Spinal cord (tissue), 10 donors: ENCODE data around the gene NEU4. TPM values are rescaled to one million over a fixed set of nuclear protein-coding genes. Genes with fewer than 3 reads are reported as not detected.

Source experiments
- DNase-seq, 6 donors: peaks; one replicate each; pipeline versions ENCODE4 v3.0.0 to v3.0.0-alpha.2; 2013 to 2015; ENCODE audit warnings: low spot score in 6 of 6, low read depth in 4 of 6
- H3K27ac ChIP-seq: one replicate; pipeline ENCODE4 v1.5.1; 2013; ENCODE audit warnings: low read depth, low read length, control low read depth
- H3K27me3 ChIP-seq: one replicate; pipeline ENCODE4 v1.6.1; 2013; ENCODE audit warnings: low read length; ENCODE audit not compliant: control insufficient read depth, insufficient read depth
- H3K36me3 ChIP-seq: one replicate; pipeline ENCODE4 v1.6.1; 2013; ENCODE audit warnings: low read length; ENCODE audit not compliant: control insufficient read depth, insufficient read depth
- H3K4me1 ChIP-seq: one replicate; pipeline ENCODE4 v1.6.1; 2013; ENCODE audit warnings: low read length; ENCODE audit not compliant: control insufficient read depth, insufficient read depth
- H3K4me3 ChIP-seq: one replicate; pipeline ENCODE4 v1.5.1; 2013; ENCODE audit warnings: low read depth, low read length, control low read depth
- H3K9me3 ChIP-seq: one replicate; pipeline ENCODE4 v1.6.1; 2013; ENCODE audit warnings: low read length; ENCODE audit not compliant: control insufficient read depth, insufficient read depth
- WGBS: methylation state at CpG from one replicate; pipeline ENCODE4 v1.1.5; 2013; ENCODE audit warnings: missing lambda C conversion rate; ENCODE audit not compliant: insufficient coverage; 5-methylcytosine and 5-hydroxymethylcytosine counted together
- polyA plus RNA-seq, 2 donors: library from polyadenylated mRNA; unstranded; fragments of 120-200 nt; gene quantifications; one replicate each; pipeline ENCODE4 v1.2.1, GENCODE V29; 2013; ENCODE audit not compliant: insufficient read length in 2 of 2
- total RNA-seq, 2 donors: library from RNA; depleted of rRNA in 1 of 2; stranded (reverse); fragments of 120-200 nt in 1 of 2; fragments of >200 nt in 1 of 2; gene quantifications; one replicate each; pipeline versions ENCODE4 v1.2.3 to v1.2.4, GENCODE V29; 2013 to 2014
- donor health status: healthy.

The NEU4 gene
- total and polyA plus RNA-seq, 4 donors = 1.2 to 8.3 (median 4.7) TPM

DNA sequence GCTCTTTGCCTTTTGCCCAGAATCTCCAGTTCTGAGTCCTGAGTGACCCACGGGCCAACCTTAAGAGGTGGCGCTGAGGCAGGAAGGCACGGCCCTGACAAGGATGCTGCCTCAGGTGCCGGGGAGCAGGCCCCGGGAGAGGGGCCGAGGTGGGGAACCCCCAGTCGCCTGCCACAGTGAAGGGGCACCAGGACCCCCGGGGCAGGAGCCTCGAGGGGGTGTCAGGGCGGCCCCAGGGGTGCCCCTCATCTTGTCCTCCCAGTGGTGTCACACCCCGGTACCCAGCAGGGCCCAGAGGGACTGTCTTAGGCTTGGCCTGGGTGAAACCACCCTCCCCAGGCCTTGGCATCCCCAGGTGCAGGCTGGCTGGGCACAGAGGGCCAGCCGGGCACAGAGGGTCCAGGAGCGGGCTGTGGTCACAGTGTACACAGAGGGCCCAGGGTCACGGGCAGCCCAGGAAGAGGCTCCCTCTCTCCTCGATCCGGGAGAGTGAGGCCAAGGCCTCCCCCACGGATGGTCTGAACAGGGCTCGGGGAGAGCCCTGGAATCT is 48.7 kb downstream of the NEU4 start:
- peaks cover 6% of the 10 kb centered on the region for H3K36me3 ChIP-seq
- WGBS = 87% methylated on average over 14 of the region's 18 CpGs
- no peak for DNase-seq
- peaks cover 53% of the 10 kb centered on the region for H3K4me1 ChIP-seq
- H3K9me3 ChIP-seq = no peaks in the 10 kb centered on the region
- no peaks in the 10 kb centered on the region for H3K27me3 ChIP-seq
- H3K4me3 ChIP-seq = no peak overlapping the region
- H3K27ac ChIP-seq = no peak overlapping the region

- 78% methylated on average over 18 of the region's 28 CpGs for WGBS
- no peak for DNase-seq
Observed at GRCh38 chr2:241858206-241859016, 49.4 kb downstream of the NEU4 start, which contains the start of gene PDCD1. Gene PDCD1 (minus strand): TSS chr2:241858894. CDS start chr2:241858838, 56 bp downstream.

DNA sequence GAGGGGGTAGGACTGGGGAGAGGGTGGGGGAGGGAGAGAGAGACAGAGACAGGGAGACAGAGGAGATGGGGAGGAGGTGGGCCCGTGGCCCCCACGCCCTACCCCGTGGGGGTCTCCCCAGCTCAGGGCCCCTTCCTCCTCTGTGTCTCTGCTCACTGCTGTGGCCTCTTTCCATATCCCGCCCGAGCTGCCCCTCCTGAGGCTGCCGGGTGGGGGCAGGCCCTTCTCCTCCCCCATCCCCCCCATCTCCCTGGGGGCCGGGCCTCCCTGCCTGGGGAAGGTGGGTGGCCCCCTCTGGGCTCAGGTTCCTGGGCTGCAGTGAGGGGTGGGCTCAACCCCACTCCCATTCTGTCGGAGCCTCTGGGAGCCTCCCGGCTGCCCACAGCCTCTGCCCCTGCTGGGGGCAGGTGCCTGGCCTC is 50.0 kb downstream of the NEU4 start:
- Histone ChIP-seq H3K36me3 (peaks cover 3% of the 10 kb centered on the region), H3K9me3 (no peaks in the 10 kb centered on the region), H3K4me3 (no peak overlapping the region), H3K27me3 (peaks cover 2% of the 10 kb centered on the region), H3K4me1 (peaks cover 55% of the 10 kb centered on the region), H3K27ac (peak overlapping the region; percentile 61)
- WGBS = 46% methylated on average over 8 of the region's 9 CpGs
- DNase-seq = no peak

More at GRCh38 chr2:241858206-241859016, 49.4 kb downstream of the NEU4 start, which contains the start of gene PDCD1:
- Histone ChIP-seq H3K4me3 (no peak within 1 kb of the TSS), H3K9me3 (no peaks in the 10 kb centered on the region), H3K27ac (peak within 1 kb of the TSS; percentile 61), H3K27me3 (peaks cover 2% of the 10 kb centered on the region), H3K36me3 (peaks cover 6% of the 10 kb centered on the region), H3K4me1 (peaks cover 58% of the 10 kb centered on the region)

GRCh38 chr2:241859436-241860183 is 50.6 kb downstream of the NEU4 start:
- WGBS = 29% methylated on average over 30 of the region's 30 CpGs

GRCh38 chr2:241860184-241861078 is 51.4 kb downstream of the NEU4 start:
- H3K4me1 ChIP-seq = peaks cover 42% of the 10 kb centered on the region
- peak in 2 of 6 donors; percentile 38 to 42 for DNase-seq
- no peaks in the 10 kb centered on the region for H3K9me3 ChIP-seq
- WGBS = 83% methylated on average over 8 of the region's 10 CpGs
- H3K27me3 ChIP-seq = peaks cover 2% of the 10 kb centered on the region
- H3K36me3 ChIP-seq = no peaks in the 10 kb centered on the region
- H3K27ac ChIP-seq = peak overlapping the region; percentile 61
- no peak overlapping the region for H3K4me3 ChIP-seq

More at GRCh38 chr2:241859436-241860183, 50.6 kb downstream of the NEU4 start:
- Histone ChIP-seq H3K9me3 (no peaks in the 10 kb centered on the region), H3K27me3 (peaks cover 2% of the 10 kb centered on the region), H3K36me3 (no peaks in the 10 kb centered on the region), H3K4me1 (peaks cover 50% of the 10 kb centered on the region), H3K4me3 (no peak overlapping the region), H3K27ac (peak overlapping the region; percentile 61)
- peak in 2 of 6 donors; percentile 73 to 91 for DNase-seq

DNA sequence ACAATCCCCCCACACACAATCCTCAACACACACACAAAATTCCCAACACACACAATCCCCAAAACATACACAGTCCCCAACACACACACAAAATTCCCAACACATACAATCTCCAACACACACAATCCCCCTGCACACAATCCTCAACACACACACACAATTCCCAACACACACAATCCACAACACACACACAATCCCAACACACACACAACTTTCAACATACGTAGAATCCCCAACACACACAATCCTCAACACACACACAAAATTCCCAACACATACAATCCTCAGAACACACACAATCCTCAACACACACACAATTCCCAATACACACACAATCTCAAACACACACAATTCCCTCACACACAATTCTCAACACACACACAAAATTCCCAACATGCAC is 52.3 kb downstream of the NEU4 start:
- no peak overlapping the region for H3K27ac ChIP-seq
- H3K4me3 ChIP-seq = no peak overlapping the region
- H3K36me3 ChIP-seq = no peaks in the 10 kb centered on the region
- no peak for DNase-seq
- 95% methylated on average over 1 of the region's 1 CpG for WGBS
- H3K4me1 ChIP-seq = peaks cover 48% of the 10 kb centered on the region
- peaks cover 2% of the 10 kb centered on the region for H3K27me3 ChIP-seq
- H3K9me3 ChIP-seq = no peaks in the 10 kb centered on the region

DNA sequence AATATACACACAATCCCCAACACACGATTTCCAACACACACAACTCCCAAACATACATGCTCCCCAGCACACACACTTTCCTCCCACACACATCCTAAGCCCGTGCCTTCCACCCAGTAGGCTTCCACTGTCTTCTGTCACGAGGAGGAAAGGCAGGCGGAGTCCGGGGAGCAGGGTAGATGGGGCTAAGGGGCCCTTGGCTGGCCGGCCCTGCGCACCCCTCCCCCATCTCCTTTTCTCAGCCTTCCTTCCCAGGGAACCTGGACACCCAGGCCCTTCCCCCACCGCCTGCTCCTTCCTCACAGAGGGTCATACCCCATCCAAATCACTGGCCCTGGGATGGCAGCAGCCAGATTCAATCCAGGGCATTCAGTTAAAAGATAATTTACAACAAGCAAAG is 53.1 kb downstream of the NEU4 start:
- no peaks in the 10 kb centered on the region for H3K36me3 ChIP-seq
- H3K27me3 ChIP-seq = peaks cover 2% of the 10 kb centered on the region
- H3K4me1 ChIP-seq = peaks cover 57% of the 10 kb centered on the region
- no peak overlapping the region for H3K4me3 ChIP-seq
- no peak overlapping the region for H3K27ac ChIP-seq
- H3K9me3 ChIP-seq = no peaks in the 10 kb centered on the region
- WGBS = 78% methylated on average over 2 of the region's 8 CpGs
- DNase-seq = no peak

DNA sequence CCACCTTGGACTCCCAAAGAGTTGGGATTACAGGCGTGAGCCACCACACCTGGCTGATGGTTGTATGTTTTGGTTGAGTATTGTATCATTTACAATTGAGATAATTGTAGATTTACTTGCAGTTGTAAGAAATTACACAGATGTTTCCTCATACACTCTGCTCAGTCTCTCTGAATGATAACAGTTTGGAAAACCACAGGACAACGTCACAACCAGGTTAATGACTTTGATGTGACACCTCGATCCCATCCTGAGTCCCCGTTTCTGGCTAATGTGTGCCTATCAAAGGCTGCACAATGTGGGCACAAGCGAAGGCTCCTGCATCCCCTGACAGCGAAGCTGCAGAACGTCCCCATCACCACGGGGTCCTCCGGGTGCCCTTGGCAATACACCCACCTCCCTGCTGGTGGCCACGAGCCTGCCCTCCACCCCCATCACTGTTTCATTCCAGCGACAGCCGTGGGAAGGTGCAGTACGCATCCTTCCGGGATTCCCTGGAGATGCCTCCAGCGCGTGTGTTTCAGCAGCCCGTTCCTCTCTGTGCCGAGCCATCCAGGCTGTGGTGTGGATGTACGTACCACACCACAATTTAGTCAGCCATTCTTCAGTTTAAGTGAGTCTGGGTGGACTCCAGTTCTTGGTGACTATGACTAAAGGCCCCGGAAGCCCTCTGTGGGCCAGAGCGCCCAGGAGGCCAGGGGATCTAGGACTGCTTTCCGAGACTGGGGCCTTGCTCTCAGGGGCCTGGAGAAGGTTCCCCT is 54.0 kb downstream of the NEU4 start:
- Histone ChIP-seq H3K4me1 (peaks cover 65% of the 10 kb centered on the region), H3K36me3 (no peaks in the 10 kb centered on the region), H3K9me3 (no peaks in the 10 kb centered on the region), H3K27ac (no peak overlapping the region), H3K4me3 (no peak overlapping the region), H3K27me3 (peaks cover 2% of the 10 kb centered on the region)
- 85% methylated on average over 19 of the region's 22 CpGs for WGBS
- no peak for DNase-seq
